ENCODE results near the gene PHAF1. TPM values are rescaled to one million over a fixed set of nuclear protein-coding genes. Genes with fewer than 3 reads are reported as not detected.

Gene PHAF1
- total and polyA plus RNA-seq, 10 donors: 5.5 to 44.0 (median 18.4) TPM

- Histone ChIP-seq H3K27ac (no peak overlapping the region), H3K4me1 (peaks cover 5 to 31% (median 21%) of the 10 kb centered on the region in 6 donors), H3K4me3 (no peak overlapping the region), H3K36me3 (peaks cover 0 to 59% (median 49%) of the 10 kb centered on the region in 6 donors), H3K27me3 (replicated peaks in 1 of 7) (peaks cover 0 to 36% (median 23%) of the 10 kb centered on the region in 7 donors), H3K9me3 (no peaks in the 10 kb centered on the region)
- TF ChIP-seq, protein P1, sequence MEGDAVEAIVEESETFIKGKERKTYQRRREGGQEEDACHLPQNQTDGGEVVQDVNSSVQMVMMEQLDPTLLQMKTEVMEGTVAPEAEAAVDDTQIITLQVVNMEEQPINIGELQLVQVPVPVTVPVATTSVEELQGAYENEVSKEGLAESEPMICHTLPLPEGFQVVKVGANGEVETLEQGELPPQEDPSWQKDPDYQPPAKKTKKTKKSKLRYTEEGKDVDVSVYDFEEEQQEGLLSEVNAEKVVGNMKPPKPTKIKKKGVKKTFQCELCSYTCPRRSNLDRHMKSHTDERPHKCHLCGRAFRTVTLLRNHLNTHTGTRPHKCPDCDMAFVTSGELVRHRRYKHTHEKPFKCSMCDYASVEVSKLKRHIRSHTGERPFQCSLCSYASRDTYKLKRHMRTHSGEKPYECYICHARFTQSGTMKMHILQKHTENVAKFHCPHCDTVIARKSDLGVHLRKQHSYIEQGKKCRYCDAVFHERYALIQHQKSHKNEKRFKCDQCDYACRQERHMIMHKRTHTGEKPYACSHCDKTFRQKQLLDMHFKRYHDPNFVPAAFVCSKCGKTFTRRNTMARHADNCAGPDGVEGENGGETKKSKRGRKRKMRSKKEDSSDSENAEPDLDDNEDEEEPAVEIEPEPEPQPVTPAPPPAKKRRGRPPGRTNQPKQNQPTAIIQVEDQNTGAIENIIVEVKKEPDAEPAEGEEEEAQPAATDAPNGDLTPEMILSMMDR (IDR thresholded peaks at IDR 0.05 in 8 of 11, conservative IDR thresholded peaks at IDR 0.05 in 3 of 11): no peak
- no peak for TF ChIP-seq POLR2AphosphoS5 (IDR thresholded peaks at IDR 0.05)
- TF ChIP-seq POLR2A (IDR thresholded peaks at IDR 0.05): no peak
- 91 to 95% (median 94%) methylated on average over 4 to 11 of the region's 11 CpGs for WGBS, 5 donors
- peak; percentile 38 for DNase-seq
- intact Hi-C loops (cut with DNase I; ENCODE audit: low total_unique reads): no loop called here
Measured at GRCh38 chr16:67148656-67149275, 39.0 kb downstream of the PHAF1 start.

GRCh38 chr16:67149276-67150046 is 39.7 kb downstream of the PHAF1 start:
- H3K27me3 ChIP-seq (replicated peaks in 1 of 7): peaks cover 0 to 39% (median 23%) of the 10 kb centered on the region in 7 donors
- H3K4me3 ChIP-seq: peak overlapping the region in 6 of 8 donors; percentile 38 to 73 (median 50)
- peak overlapping the region in 6 of 8 donors; percentile 79 to 85 (median 81) for H3K27ac ChIP-seq
- H3K9me3 ChIP-seq: no peaks in the 10 kb centered on the region
- intact Hi-C loops (cut with DNase I; ENCODE audit: low total_unique reads): loop anchor here (5.0 kb wide), 1 partner anchor 172 kb away; no protein-coding TSS in a partner anchor
- TF ChIP-seq POLR2A (IDR thresholded peaks at IDR 0.05) (no peak), POLR2AphosphoS5 (IDR thresholded peaks at IDR 0.05) (peak in 2 of 3 donors; percentile 22 to 70)
- peaks cover 5 to 38% (median 23%) of the 10 kb centered on the region in 6 donors for H3K4me1 ChIP-seq
- H3K36me3 ChIP-seq: peaks cover 0 to 58% (median 42%) of the 10 kb centered on the region in 6 donors
- WGBS, 5 donors: 71 to 80% (median 73%) methylated on average over 59 to 77 of the region's 77 CpGs
- peak; percentile 70 for DNase-seq

DNA sequence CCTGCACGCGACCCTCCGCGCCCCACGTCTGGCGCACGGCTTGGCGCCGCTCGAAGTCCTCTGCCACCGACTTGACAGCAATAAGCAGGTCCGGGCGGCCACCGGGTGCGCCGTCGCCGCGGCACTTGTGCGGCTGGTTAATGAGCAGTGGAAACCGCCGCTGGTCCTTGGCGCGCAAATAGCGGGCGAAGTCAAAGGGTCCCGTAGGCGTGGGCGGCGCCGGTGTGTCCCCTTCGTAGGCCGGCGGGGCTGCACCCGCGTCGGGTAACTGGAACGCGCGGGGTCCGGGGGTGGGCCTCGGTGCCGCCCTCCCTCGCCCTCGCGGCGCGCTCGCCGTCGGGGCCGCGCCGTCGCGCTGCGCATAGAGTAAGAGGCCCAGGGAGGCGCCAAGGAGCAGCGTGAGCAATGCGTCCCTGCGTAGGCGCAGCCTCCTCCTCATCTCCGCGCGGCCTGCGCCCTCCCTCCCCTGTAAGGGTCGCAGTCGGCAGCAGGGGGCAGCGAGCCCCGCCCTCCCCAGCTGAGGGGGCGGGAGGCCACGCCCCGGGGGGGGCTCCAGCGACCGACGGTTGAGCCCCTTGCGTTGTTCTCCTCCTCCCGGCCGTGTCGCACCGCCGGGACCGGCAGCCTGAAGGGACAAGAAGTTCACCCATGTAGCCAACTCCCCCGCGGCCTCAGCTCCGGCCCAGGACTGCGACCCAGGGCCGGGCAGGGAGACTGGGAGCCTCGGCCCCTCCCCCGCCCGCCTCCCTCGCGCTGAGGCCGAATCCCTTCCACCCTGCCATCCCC is 40.5 kb downstream of the PHAF1 start:
- WGBS, 5 donors: 10 to 18% (median 11%) methylated on average over 21 to 94 of the region's 94 CpGs
- TF ChIP-seq POLR2A (IDR thresholded peaks at IDR 0.05) (no peak), POLR2AphosphoS5 (IDR thresholded peaks at IDR 0.05) (peak; percentile 13 to 79 (median 55))
- TF ChIP-seq, protein P1 (IDR thresholded peaks at IDR 0.05 in 8 of 11, conservative IDR thresholded peaks at IDR 0.05 in 3 of 11): peak in 1 of 11 experiments; percentile 34
- no peaks in the 10 kb centered on the region for H3K9me3 ChIP-seq
- peaks cover 0 to 46% (median 23%) of the 10 kb centered on the region in 7 donors for H3K27me3 ChIP-seq (replicated peaks in 1 of 7)
- peaks cover 0 to 52% (median 35%) of the 10 kb centered on the region in 6 donors for H3K36me3 ChIP-seq
- peak overlapping the region; percentile 57 to 85 (median 80) for H3K27ac ChIP-seq
- intact Hi-C loops (cut with DNase I; ENCODE audit: low total_unique reads): loop anchor here (5.0 kb wide), 1 partner anchor 173 kb away; no protein-coding TSS in a partner anchor
- peak; percentile 79 for DNase-seq
- H3K4me3 ChIP-seq: peak overlapping the region; percentile 38 to 73 (median 49)
- peaks cover 11 to 46% (median 31%) of the 10 kb centered on the region in 6 donors for H3K4me1 ChIP-seq

GRCh38 chr16:67150833-67151396 is 41.2 kb downstream of the PHAF1 start, which contains the start of gene B3GNT9:
Gene B3GNT9, minus strand, starts transcription at chr16:67150998. Its CDS starts 513 bp downstream, at chr16:67150485.
- H3K4me3 ChIP-seq: peak within 1 kb of the TSS; percentile 38 to 73 (median 49)
- 2 to 7% (median 3%) methylated on average over 30 to 34 of the region's 34 CpGs for WGBS, 5 donors
- intact Hi-C loops (cut with DNase I; ENCODE audit: low total_unique reads): loop anchor here (5.0 kb wide), 1 partner anchor 174 kb away; no protein-coding TSS in a partner anchor
- TF ChIP-seq POLR2AphosphoS5 (IDR thresholded peaks at IDR 0.05) (peak in 2 of 3 donors; percentile 66 to 76), POLR2A (IDR thresholded peaks at IDR 0.05) (no peak)
- peak; percentile 86 for DNase-seq
- peak within 1 kb of the TSS; percentile 57 to 85 (median 80) for H3K27ac ChIP-seq
- H3K9me3 ChIP-seq: no peaks in the 10 kb centered on the region
- H3K4me1 ChIP-seq: peaks cover 17 to 53% (median 37%) of the 10 kb centered on the region in 6 donors
- peaks cover 0 to 46% (median 23%) of the 10 kb centered on the region in 7 donors for H3K27me3 ChIP-seq (replicated peaks in 1 of 7)
- peaks cover 0 to 45% (median 28%) of the 10 kb centered on the region in 6 donors for H3K36me3 ChIP-seq
